ENCODE data around the gene CREB5. TPM values are rescaled to one million over a fixed set of nuclear protein-coding genes. Genes with fewer than 3 reads are reported as not detected.
"Not testable (repeated sequence)": the region's sequence is repeated elsewhere in the genome, so short reads cannot be mapped to it uniquely, and the experiment has no call there.

Gene CREB5
- polyA plus RNA-seq, 1 experiment, result 3.9 TPM

DNA sequence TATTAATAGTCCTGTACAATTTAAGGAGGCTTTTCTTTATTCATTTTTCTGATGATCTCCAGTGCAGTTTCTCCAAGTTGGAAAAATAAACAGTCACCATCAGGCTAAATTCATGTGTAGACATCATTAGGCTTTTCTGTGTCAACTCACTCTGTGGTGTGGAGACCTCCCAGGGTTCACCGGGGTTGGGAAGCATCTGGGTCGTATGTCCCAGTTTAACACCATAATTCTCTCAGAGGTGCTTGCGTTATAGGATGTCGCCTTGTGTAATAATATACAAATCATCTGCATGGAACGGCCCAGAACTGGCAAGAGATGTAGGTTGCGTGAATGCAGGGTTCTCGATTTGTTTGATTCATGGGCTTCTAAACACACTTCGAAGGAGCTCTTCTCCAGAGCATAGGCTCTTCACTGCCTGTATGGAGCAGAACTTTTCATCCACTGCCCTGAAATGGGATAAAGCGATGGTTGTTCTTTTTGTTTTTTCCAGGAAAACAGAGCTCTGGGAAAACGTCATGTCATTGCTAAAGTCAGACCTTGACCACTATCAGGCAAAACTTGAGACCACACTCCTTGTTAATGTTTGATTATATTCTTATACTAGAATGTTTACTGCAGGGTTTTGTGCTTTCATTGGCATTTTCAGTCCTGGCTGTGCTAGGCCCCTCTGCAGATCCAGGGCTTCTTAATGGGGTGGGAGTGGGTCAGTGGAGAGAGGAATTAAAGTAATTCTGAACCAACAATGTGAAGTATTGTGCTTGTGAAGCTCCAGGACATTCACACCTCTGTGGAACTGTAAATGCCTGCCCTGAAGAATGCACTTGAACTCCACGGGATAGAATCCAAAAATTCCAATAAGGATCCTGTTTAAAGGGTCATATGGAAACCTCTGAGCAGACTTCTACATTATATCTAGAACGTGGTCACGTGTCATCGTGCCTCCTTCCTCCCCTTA lies 373.0 kb downstream of the CREB5 start:
- no peak for DNase-seq (ENCODE audit: low read depth)
- TF ChIP-seq, protein P1, sequence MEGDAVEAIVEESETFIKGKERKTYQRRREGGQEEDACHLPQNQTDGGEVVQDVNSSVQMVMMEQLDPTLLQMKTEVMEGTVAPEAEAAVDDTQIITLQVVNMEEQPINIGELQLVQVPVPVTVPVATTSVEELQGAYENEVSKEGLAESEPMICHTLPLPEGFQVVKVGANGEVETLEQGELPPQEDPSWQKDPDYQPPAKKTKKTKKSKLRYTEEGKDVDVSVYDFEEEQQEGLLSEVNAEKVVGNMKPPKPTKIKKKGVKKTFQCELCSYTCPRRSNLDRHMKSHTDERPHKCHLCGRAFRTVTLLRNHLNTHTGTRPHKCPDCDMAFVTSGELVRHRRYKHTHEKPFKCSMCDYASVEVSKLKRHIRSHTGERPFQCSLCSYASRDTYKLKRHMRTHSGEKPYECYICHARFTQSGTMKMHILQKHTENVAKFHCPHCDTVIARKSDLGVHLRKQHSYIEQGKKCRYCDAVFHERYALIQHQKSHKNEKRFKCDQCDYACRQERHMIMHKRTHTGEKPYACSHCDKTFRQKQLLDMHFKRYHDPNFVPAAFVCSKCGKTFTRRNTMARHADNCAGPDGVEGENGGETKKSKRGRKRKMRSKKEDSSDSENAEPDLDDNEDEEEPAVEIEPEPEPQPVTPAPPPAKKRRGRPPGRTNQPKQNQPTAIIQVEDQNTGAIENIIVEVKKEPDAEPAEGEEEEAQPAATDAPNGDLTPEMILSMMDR (IDR thresholded peaks at IDR 0.05; ENCODE audit: insufficient read depth, low read depth, low read length), result no peak
- H3K36me3 ChIP-seq (ENCODE audit: control insufficient read depth, insufficient read depth, low read length), result no peaks in the 10 kb centered on the region
- no peaks in the 10 kb centered on the region for H3K27me3 ChIP-seq (ENCODE audit: control insufficient read depth, insufficient read depth, low read length)
- no peak overlapping the region for H3K4me3 ChIP-seq (ENCODE audit: low read depth, low read length)
- ChIA-PET POLR2A (no interaction called here), CTCF (interaction anchor here (1.9 kb wide), 1 partner anchor 11 kb away, joined by 5 read pairs; no protein-coding TSS in a partner anchor)

DNA sequence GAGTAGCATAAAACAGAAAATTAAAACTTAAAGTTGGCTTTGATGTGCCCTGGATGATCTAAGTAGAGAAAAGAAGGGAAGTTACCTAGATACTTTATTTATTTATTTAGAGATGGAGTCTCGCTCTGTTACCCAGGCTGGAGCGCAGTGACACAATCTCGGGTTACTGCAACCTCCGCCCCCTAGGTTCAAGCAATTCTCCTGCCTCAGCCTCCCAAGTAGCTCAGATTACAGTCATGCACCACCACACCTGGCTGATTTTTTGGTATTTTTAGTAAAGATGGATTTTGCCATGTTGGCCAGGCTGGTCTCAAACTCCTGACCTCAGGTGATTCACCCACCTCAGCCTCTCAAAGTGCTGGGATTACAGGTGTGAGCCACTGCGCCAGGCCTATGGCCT lies 373.8 kb downstream of the CREB5 start:
- DNase-seq (ENCODE audit: low read depth); H3K4me3 ChIP-seq (ENCODE audit: low read depth, low read length); H3K36me3 ChIP-seq (ENCODE audit: control insufficient read depth, insufficient read depth, low read length); CTCF ChIA-PET; H3K27me3 ChIP-seq (ENCODE audit: control insufficient read depth, insufficient read depth, low read length); POLR2A ChIA-PET: not testable (repeated sequence)

DNA sequence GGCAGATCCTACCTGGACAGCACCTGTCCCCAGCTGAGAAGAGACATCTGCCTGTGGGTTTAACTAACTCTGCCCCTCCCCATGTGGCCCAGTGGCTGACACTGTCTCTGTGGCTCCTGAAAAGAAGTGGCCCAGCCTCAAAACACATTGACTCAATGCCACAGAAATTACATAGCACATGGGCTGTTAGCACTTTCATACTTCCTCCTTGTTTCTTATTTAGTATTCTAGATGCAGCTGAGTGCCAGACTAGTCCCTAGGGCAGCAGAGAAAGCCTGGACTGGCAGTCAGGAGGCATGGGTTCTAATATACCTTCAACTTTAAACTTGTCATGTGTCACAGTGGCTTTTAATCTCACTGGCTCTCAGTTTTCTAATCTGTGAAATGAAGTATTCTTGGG lies 374.8 kb downstream of the CREB5 start:
- TF ChIP-seq, protein P1 (IDR thresholded peaks at IDR 0.05; ENCODE audit: insufficient read depth, low read depth, low read length), result no peak
- H3K4me3 ChIP-seq (ENCODE audit: low read depth, low read length), result no peak overlapping the region
- DNase-seq (ENCODE audit: low read depth), result no peak
- H3K27me3 ChIP-seq (ENCODE audit: control insufficient read depth, insufficient read depth, low read length), result no peaks in the 10 kb centered on the region
- ChIA-PET CTCF (no interaction called here), POLR2A (no interaction called here)
- H3K36me3 ChIP-seq (ENCODE audit: control insufficient read depth, insufficient read depth, low read length), result no peaks in the 10 kb centered on the region

DNA sequence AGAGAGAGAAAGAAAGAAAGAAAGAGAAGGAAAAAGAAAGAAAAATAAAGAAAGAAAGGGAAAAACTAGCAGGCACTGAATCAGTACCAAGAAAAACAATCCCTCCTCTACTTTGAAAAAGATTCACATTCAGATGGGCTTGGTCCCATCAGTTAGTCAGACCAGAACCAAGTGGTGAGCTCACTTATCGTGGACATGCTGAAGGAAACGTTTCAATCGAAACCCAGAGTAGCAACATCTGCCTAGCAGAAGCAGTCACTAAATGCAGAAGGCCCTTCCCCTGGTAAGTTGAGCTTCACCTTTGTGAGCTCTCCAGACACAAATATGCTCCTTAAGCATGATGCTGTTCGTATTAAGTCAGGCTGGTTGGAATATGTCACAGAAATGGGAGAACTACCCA lies 378.1 kb downstream of the CREB5 start:
- H3K4me3 ChIP-seq (ENCODE audit: low read depth, low read length), result no peak overlapping the region
- no peaks in the 10 kb centered on the region for H3K36me3 ChIP-seq (ENCODE audit: control insufficient read depth, insufficient read depth, low read length)
- no peak for DNase-seq (ENCODE audit: low read depth)
- POLR2A ChIA-PET, result no interaction called here
- no peaks in the 10 kb centered on the region for H3K27me3 ChIP-seq (ENCODE audit: control insufficient read depth, insufficient read depth, low read length)
- TF ChIP-seq, protein P1 (IDR thresholded peaks at IDR 0.05; ENCODE audit: insufficient read depth, low read depth, low read length), result no peak
- CTCF ChIA-PET, result interaction anchor here (1.6 kb wide), 1 partner anchor 64 kb away, joined by 5 read pairs; no protein-coding TSS in a partner anchor

DNA sequence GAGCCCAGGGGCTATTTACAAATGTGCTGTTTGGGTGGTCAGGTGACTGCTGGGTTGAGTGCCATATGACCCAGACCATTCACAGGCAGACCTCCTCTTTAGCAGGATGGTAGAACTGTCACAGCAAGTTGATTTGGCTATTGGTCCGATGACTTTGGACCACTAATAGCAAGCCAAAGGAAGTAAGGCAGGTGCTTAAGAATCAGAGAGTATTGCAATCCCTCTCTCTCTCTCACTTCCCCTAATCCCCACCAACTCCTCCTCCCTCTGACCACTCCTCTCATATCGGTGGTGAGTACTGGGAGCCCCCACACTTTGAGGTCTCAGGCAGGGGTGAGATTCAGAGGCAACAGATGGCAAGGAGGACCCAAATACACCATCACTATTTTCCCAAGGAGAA lies 380.5 kb downstream of the CREB5 start:
- ChIA-PET CTCF (no interaction called here), POLR2A (no interaction called here)
- DNase-seq (ENCODE audit: low read depth), result no peak
- TF ChIP-seq, protein P1 (IDR thresholded peaks at IDR 0.05; ENCODE audit: insufficient read depth, low read depth, low read length), result no peak
- Histone ChIP-seq H3K27me3 (ENCODE audit: control insufficient read depth, insufficient read depth, low read length) (no peaks in the 10 kb centered on the region), H3K4me3 (ENCODE audit: low read depth, low read length) (no peak overlapping the region), H3K36me3 (ENCODE audit: control insufficient read depth, insufficient read depth, low read length) (no peaks in the 10 kb centered on the region)

Data from BJ (cell line).